Measurements from ENCODE around the gene TNFRSF1A. TPM values are rescaled to one million over a fixed set of nuclear protein-coding genes. Genes with fewer than 3 reads are reported as not detected.
A peak's percentile ranks its signal among the peaks of the same experiment; 100 is the strongest.

TNFRSF1A gene
- total RNA-seq, 1 donor from 2014 or later, result 271 TPM

- H3K4me1 ChIP-seq, result peaks cover 30% of the 10 kb centered on the region
- intact Hi-C loops (cut with DNase I), result no loop called here
These were observed 19.0 kb upstream of the TNFRSF1A start for GRCh38 chr12:6360578-6361490.

DNA sequence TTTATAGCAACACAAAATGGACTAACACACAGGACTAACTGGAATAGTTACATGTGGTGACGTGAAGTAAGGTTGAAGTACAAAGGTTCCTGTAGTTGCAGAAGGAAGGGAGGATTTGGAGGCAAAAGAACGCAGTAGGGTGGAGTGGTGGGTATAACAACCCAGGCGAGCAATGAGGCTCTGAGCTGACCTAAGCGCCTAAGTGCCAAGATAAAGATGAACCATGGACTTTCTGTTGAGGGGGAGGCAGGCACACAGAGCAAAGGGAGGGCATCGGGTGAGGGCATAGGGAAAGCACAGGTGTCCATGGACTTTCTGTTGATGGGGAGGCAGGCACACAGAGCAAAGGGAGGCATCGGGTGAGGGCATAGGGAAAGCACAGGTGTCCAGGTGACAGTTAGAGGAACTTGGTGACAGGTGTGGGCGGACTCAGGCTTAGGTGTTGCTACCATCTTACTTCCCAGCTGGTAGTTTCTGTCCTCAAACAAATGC lies 18.2 kb upstream of the TNFRSF1A start:
- H3K9me3 ChIP-seq, result no peaks in the 10 kb centered on the region
- peak in 1 of 2 donors; percentile 77 for DNase-seq (ENCODE audit: extremely low spot score in 2 of 2)
- H3K4me1 ChIP-seq, result peaks cover 30% of the 10 kb centered on the region
- intact Hi-C loops (cut with DNase I), result no loop called here
- H3K36me3 ChIP-seq, result no peaks in the 10 kb centered on the region
- no peaks in the 10 kb centered on the region for H3K27me3 ChIP-seq
- TF ChIP-seq POLR2AphosphoS5 (IDR thresholded peaks at IDR 0.05; ENCODE audit: insufficient read depth in 1 of 2, low read depth in 1 of 2) (no peak), POLR2A (IDR thresholded peaks at IDR 0.05) (no peak), CTCF (IDR thresholded peaks at IDR 0.05) (no peak)
- no peak overlapping the region for H3K27ac ChIP-seq
- no peak overlapping the region for H3K4me3 ChIP-seq

More at GRCh38 chr12:6360578-6361490, 19.0 kb upstream of the TNFRSF1A start:
- H3K36me3 ChIP-seq, result no peaks in the 10 kb centered on the region
- H3K27me3 ChIP-seq, result no peaks in the 10 kb centered on the region
- DNase-seq (ENCODE audit: extremely low spot score in 2 of 2), result peak in 1 of 2 donors; percentile 65
- no peak for TF ChIP-seq CTCF (IDR thresholded peaks at IDR 0.05)
- no peak for TF ChIP-seq POLR2AphosphoS5 (IDR thresholded peaks at IDR 0.05; ENCODE audit: insufficient read depth in 1 of 2, low read depth in 1 of 2)
- no peak for TF ChIP-seq POLR2A (IDR thresholded peaks at IDR 0.05)
- H3K4me3 ChIP-seq, result no peak overlapping the region
- no peaks in the 10 kb centered on the region for H3K9me3 ChIP-seq
- peak overlapping the region; percentile 98 for H3K27ac ChIP-seq

DNA sequence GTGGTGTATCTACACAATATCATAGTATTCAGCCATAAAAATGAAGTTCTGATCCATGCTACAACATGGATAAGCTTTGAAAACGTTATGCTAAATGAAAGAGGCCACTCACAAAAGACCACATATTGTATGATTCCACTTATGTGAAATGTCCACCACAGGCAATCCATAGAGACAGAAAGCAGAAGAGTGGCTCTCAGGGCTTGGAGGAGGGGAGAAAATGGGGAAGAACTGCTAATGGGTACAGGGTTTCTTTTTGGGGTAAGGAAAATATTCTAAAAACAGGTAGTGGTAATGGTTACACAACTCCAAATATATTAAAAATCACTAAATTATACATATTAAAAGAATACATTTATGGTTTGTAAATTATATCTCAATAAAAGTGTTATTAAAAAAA lies 17.0 kb upstream of the TNFRSF1A start:
- Histone ChIP-seq H3K4me1 (peaks cover 24% of the 10 kb centered on the region), H3K27me3 (no peaks in the 10 kb centered on the region), H3K27ac (no peak overlapping the region), H3K9me3 (no peaks in the 10 kb centered on the region), H3K4me3 (no peak overlapping the region), H3K36me3 (no peaks in the 10 kb centered on the region)
- DNase-seq (ENCODE audit: extremely low spot score in 2 of 2), result no peak
- intact Hi-C loops (cut with DNase I), result no loop called here
- TF ChIP-seq CTCF (IDR thresholded peaks at IDR 0.05), result no peak
- no peak for TF ChIP-seq POLR2A (IDR thresholded peaks at IDR 0.05)
- TF ChIP-seq POLR2AphosphoS5 (IDR thresholded peaks at IDR 0.05; ENCODE audit: insufficient read depth in 1 of 2, low read depth in 1 of 2), result no peak

GRCh38 chr12:6356374-6356820 lies 14.5 kb upstream of the TNFRSF1A start:
- TF ChIP-seq CTCF (IDR thresholded peaks at IDR 0.05) (no peak), POLR2AphosphoS5 (IDR thresholded peaks at IDR 0.05; ENCODE audit: insufficient read depth in 1 of 2, low read depth in 1 of 2) (no peak), POLR2A (IDR thresholded peaks at IDR 0.05) (no peak)
- H3K27ac ChIP-seq, result no peak overlapping the region
- H3K36me3 ChIP-seq, result no peaks in the 10 kb centered on the region
- no peak for DNase-seq (ENCODE audit: extremely low spot score in 2 of 2)
- no peaks in the 10 kb centered on the region for H3K27me3 ChIP-seq
- peaks cover 9% of the 10 kb centered on the region for H3K4me1 ChIP-seq
- intact Hi-C loops (cut with DNase I), result no loop called here
- no peak overlapping the region for H3K4me3 ChIP-seq
- H3K9me3 ChIP-seq, result no peaks in the 10 kb centered on the region
